Fibroblast of mammary gland (primary cell): Measurements from ENCODE around the gene ITGA2B.

ENCODE experiments used
- DNase-seq: peaks from one replicate; pipeline ENCODE4 v3.0.0-alpha.2; 2010; ENCODE audit warnings: low read depth
- H3K4me3 ChIP-seq: 2 replicates; pipeline ENCODE4 v1.5.1; 2011; ENCODE audit warnings: low read depth, mild to moderate bottlenecking, low read length, moderate library complexity; ENCODE audit not compliant: control insufficient read depth
- CTCF ChIP-seq: conservative IDR thresholded peaks from 2 replicates; pipeline ENCODE4 v1.5.1; 2011; ENCODE audit warnings: low read depth, low read length, inconsistent platforms; ENCODE audit not compliant: control insufficient read depth, insufficient read depth

ITGA2B gene

GRCh38 chr17:44384281-44384822 is 5.1 kb downstream of the ITGA2B start:
- H3K4me3 ChIP-seq = no peak overlapping the region
- no peak for TF ChIP-seq CTCF
- DNase-seq = no peak

DNA sequence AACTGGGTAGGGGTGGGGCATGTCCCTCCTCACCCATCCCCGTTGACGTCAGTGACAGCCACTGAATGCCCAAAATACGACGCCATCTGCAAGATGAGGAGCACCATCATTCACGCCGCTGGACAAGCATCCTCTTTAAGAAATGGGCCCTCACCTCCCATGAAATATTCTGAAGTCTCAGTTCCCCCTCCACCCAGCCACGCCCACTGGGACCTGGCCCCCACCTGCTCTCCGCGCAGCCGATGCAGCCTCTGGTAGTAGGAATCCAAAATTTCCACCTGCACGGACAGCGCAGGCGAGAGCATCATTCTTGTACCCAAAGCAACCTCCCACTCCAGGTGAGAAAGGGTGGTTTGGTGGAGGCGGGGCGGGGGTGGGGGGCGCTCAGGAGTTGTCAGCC is 5.6 kb downstream of the ITGA2B start:
- no peak for TF ChIP-seq CTCF
- no peak for DNase-seq
- H3K4me3 ChIP-seq = no peak overlapping the region

DNA sequence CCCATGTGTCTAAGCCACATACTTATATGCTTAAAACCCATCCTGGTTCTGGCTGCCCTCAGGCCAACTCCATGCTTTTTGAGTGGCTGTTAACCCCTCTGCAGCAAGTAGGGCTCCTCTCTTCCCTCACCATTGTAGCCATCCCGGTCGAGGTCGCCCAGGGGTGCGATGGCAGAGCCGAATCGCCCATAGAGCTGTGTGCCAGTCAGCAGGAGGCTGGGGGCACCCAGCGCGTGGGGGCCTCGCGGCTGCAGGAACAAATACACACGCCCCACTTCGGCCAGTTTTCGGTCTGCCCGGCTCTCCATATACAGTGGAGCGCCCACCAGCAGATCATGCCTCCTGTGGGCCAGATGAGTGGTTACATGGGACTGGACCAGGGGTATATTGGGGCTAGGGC is 6.1 kb downstream of the ITGA2B start:
- no peak for TF ChIP-seq CTCF
- H3K4me3 ChIP-seq = no peak overlapping the region
- no peak for DNase-seq

- no peak for TF ChIP-seq CTCF
- DNase-seq = no peak
- H3K4me3 ChIP-seq = no peak overlapping the region
Measured at GRCh38 chr17:44382917-44383316, 6.5 kb downstream of the ITGA2B start.

DNA sequence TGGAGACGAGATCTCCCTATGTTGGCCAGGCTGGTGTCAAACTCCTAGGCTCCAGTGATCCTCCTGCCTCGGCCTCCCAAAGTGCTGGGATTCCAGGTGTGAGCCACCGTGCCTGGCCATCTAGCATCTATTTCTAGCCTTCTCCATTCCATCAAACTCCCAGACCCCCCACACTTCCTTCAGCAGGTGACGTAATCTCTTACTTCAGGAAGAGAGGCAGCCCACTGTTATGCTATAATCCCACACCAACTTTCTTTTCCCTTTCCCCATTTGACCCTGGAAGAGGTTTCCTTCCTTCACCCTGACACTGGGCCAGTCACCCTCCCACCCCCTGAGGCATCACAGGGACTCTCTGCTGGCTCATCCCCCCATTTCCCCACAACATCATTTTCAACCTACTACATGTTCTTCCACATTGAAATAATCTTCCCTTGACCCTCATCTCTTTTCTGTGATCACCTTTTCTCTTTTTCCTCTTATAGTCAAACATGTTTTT is 7.6 kb downstream of the ITGA2B start:
- no peak for DNase-seq
- no peak for TF ChIP-seq CTCF
- no peak overlapping the region for H3K4me3 ChIP-seq

DNA sequence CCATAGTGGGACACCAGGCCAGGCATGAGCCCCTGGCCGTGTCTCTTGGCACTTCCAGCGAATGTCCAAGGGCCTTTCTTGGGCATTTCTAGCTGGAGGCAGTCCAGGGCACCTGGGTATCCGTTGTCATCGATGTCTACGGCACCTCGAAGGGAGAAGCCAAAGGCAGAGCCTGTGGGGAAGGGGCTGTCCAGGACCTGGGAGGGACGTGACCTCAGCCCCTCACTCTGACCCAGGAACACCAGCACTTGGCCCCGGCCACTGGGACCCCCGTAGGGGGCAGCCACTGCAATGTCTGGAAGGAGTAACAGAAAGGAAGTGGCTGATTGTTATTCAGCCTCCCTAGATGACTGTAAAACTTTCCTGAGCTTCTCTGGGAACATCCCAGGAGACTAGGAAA is 8.7 kb downstream of the ITGA2B start:
- no peak for TF ChIP-seq CTCF

DNA sequence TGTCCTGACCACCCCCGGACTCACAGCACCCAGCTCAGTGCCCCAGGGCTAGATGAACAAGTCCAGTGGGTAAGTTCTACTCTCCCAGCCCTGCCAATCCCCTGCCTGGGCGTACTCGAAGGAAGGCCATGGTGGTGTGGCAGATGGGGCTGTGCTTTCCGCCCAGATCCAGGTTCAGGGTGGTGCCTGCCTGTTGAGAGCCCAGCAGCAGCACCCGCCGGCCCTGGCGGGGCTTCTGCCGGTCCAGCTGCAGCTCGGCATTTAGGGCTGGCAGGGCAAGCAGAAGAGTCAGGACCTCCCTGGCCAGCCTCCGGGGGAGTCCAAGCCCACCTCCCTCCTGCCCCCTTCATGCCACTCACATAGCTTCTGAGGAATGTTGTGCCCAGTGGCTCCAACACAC is 9.6 kb downstream of the ITGA2B start:
- H3K4me3 ChIP-seq = no peak overlapping the region
- TF ChIP-seq CTCF = no peak
- no peak for DNase-seq

More for the DNA sequence above, 8.7 kb downstream of the ITGA2B start:
- no peak overlapping the region for H3K4me3 ChIP-seq
- DNase-seq = no peak
